GM12892 (cell line): Measurements from ENCODE around the gene PGK1.

ENCODE experiments used
- POLR2A ChIP-seq: IDR thresholded peaks from 2 replicates; pipeline ENCODE4 v1.6.1; 2011; ENCODE audit warnings: low read depth, low read length, control low read depth
- POLR2AphosphoS5 ChIP-seq: IDR thresholded peaks from 2 replicates; pipeline ENCODE4 v1.6.1; 2011; ENCODE audit warnings: low read depth, low read length, control low read depth
- TAF1 ChIP-seq: IDR thresholded peaks from 2 replicates; pipeline ENCODE4 v1.6.1; 2011; ENCODE audit warnings: low read depth, mild to moderate bottlenecking, control low read depth, low read length, borderline replicate concordance

GRCh38 chrX:78130396-78130795, 26.3 kb downstream of the PGK1 start:
- TF ChIP-seq POLR2AphosphoS5: no peak
- no peak for TF ChIP-seq POLR2A
- no peak for TF ChIP-seq TAF1
